Suprapubic skin (tissue), 4 donors: Measurements from ENCODE around the gene NAV3. TPM values are rescaled to one million over a fixed set of nuclear protein-coding genes. Genes with fewer than 3 reads are reported as not detected.

Experiments used
- DNase-seq, 2 donors: peaks; one replicate each; pipeline ENCODE4 v3.0.0-alpha.2; 2019; ENCODE audit warnings: low spot score in 2 of 2
- H3K27ac ChIP-seq: fragments of 200-600 bp; sonication (generic); one replicate; pipeline ENCODE4 v1.5.1; 2019
- H3K27me3 ChIP-seq: fragments of 200-600 bp; sonication (generic); one replicate; pipeline ENCODE4 v1.5.1; 2019
- H3K36me3 ChIP-seq: fragments of 200-600 bp; sonication (generic); one replicate; pipeline ENCODE4 v1.5.1; 2019
- H3K4me1 ChIP-seq: fragments of 200-600 bp; sonication (generic); one replicate; pipeline ENCODE4 v1.5.1; 2019
- H3K4me3 ChIP-seq: fragments of 200-600 bp; sonication (generic); one replicate; pipeline ENCODE4 v1.5.1; 2019; ENCODE audit warnings: mild to moderate bottlenecking
- H3K9me3 ChIP-seq: fragments of 200-600 bp; sonication (generic); one replicate; pipeline ENCODE4 v1.5.1; 2019
- CTCF ChIP-seq, 2 donors: fragments of 200-600 bp in 1 of 2; fragments of 450-650 bp in 1 of 2; sonication (generic) in 1 of 2; IDR thresholded peaks; one replicate each; pipeline ENCODE4 v1.5.1; 2016 to 2019; ENCODE audit warnings: antibody characterized with exemption in 2 of 2, mild to moderate bottlenecking in 1 of 2, moderate library complexity in 1 of 2
- EP300 ChIP-seq: sonication (generic); formaldehyde crosslinking; IDR thresholded peaks from one replicate; pipeline ENCODE4 v1.6.1; 2017; ENCODE audit warnings: antibody characterized with exemption
- POLR2A ChIP-seq, 2 donors: fragments of 450-650 bp; IDR thresholded peaks; one replicate each; pipeline ENCODE4 v1.6.1; 2017; ENCODE audit warnings: antibody characterized with exemption in 2 of 2, mild to moderate bottlenecking in 2 of 2, moderate library complexity in 2 of 2
- POLR2AphosphoS5 ChIP-seq, 3 donors: sonication (generic); formaldehyde crosslinking; IDR thresholded peaks; one replicate each; pipeline ENCODE4 v1.6.1; 2017; ENCODE audit warnings: antibody characterized with exemption in 3 of 3
- WGBS: methylation state at CpG from one replicate; pipeline ENCODE4 v1.1.5; 2018; 5-methylcytosine and 5-hydroxymethylcytosine counted together
- total RNA-seq, 4 donors: library from RNA; depleted of rRNA; stranded (reverse); fragments of >200 nt; gene quantifications; one replicate each; pipeline ENCODE4 v1.1.0, GENCODE V29; 2016

The NAV3 gene
- total RNA-seq, 4 donors from 2014 or later = 11.7 to 20.9 (median 15.7) TPM

GRCh38 chr12:78171061-78171460, 340.4 kb downstream of the NAV3 start:
- H3K4me3 ChIP-seq = no peak overlapping the region
- WGBS = 74% methylated on average over 1 of the region's 1 CpG
- no peak for DNase-seq

GRCh38 chr12:78176643-78177042, 345.9 kb downstream of the NAV3 start:
- no peak for TF ChIP-seq POLR2AphosphoS5 (IDR thresholded peaks at IDR 0.05)
- H3K9me3 ChIP-seq = no peaks in the 10 kb centered on the region
- H3K36me3 ChIP-seq = no peaks in the 10 kb centered on the region
- H3K27ac ChIP-seq = no peak overlapping the region
- no peak overlapping the region for H3K4me3 ChIP-seq
- 89% methylated on average over 4 of the region's 4 CpGs for WGBS
- no peaks in the 10 kb centered on the region for H3K27me3 ChIP-seq
- DNase-seq = no peak
- no peaks in the 10 kb centered on the region for H3K4me1 ChIP-seq

More at GRCh38 chr12:78171061-78171460, 340.4 kb downstream of the NAV3 start:
- Histone ChIP-seq H3K9me3 (no peaks in the 10 kb centered on the region), H3K36me3 (no peaks in the 10 kb centered on the region), H3K27me3 (no peaks in the 10 kb centered on the region), H3K27ac (no peak overlapping the region), H3K4me1 (no peaks in the 10 kb centered on the region)
- TF ChIP-seq CTCF (IDR thresholded peaks at IDR 0.05) (no peak), POLR2A (IDR thresholded peaks at IDR 0.05) (no peak), EP300 (no peak)

- H3K27ac ChIP-seq = no peak overlapping the region
- H3K27me3 ChIP-seq = no peaks in the 10 kb centered on the region
- DNase-seq = no peak
- WGBS = 97% methylated on average over 3 of the region's 3 CpGs
- H3K36me3 ChIP-seq = no peaks in the 10 kb centered on the region
- H3K9me3 ChIP-seq = no peaks in the 10 kb centered on the region
- H3K4me1 ChIP-seq = no peaks in the 10 kb centered on the region
- no peak overlapping the region for H3K4me3 ChIP-seq
- no peak for TF ChIP-seq EP300
- no peak for TF ChIP-seq POLR2AphosphoS5 (IDR thresholded peaks at IDR 0.05)
- no peak for TF ChIP-seq POLR2A (IDR thresholded peaks at IDR 0.05)
- TF ChIP-seq CTCF (IDR thresholded peaks at IDR 0.05) = no peak
Measured at GRCh38 chr12:78177298-78177697, 346.6 kb downstream of the NAV3 start.

GRCh38 chr12:78179346-78179745, 348.7 kb downstream of the NAV3 start:
- Histone ChIP-seq H3K4me1 (no peaks in the 10 kb centered on the region), H3K4me3 (no peak overlapping the region), H3K27me3 (no peaks in the 10 kb centered on the region), H3K9me3 (no peaks in the 10 kb centered on the region), H3K27ac (no peak overlapping the region), H3K36me3 (no peaks in the 10 kb centered on the region)
- no peak for DNase-seq
- no peak for TF ChIP-seq POLR2A (IDR thresholded peaks at IDR 0.05)
- TF ChIP-seq POLR2AphosphoS5 (IDR thresholded peaks at IDR 0.05) = no peak
- TF ChIP-seq CTCF (IDR thresholded peaks at IDR 0.05) = no peak
- no peak for TF ChIP-seq EP300
- whole genome bisulfite sequencing = 74% methylated on average over 6 of the region's 6 CpGs

- DNase-seq = no peak
- WGBS = 59% methylated on average over 3 of the region's 3 CpGs
- TF ChIP-seq EP300 = no peak
- H3K4me1 ChIP-seq = no peaks in the 10 kb centered on the region
- H3K9me3 ChIP-seq = no peaks in the 10 kb centered on the region
- H3K4me3 ChIP-seq = no peak overlapping the region
- H3K27me3 ChIP-seq = no peaks in the 10 kb centered on the region
- H3K27ac ChIP-seq = no peak overlapping the region
- no peaks in the 10 kb centered on the region for H3K36me3 ChIP-seq
Measured at GRCh38 chr12:78181544-78182162, 351.0 kb downstream of the NAV3 start.

GRCh38 chr12:78183824-78184223, 353.1 kb downstream of the NAV3 start:
- Histone ChIP-seq H3K36me3 (no peaks in the 10 kb centered on the region), H3K4me3 (no peak overlapping the region), H3K27ac (no peak overlapping the region), H3K27me3 (no peaks in the 10 kb centered on the region), H3K4me1 (no peaks in the 10 kb centered on the region), H3K9me3 (no peaks in the 10 kb centered on the region)
- no peak for DNase-seq
- TF ChIP-seq CTCF (IDR thresholded peaks at IDR 0.05) (no peak), POLR2AphosphoS5 (IDR thresholded peaks at IDR 0.05) (no peak), POLR2A (IDR thresholded peaks at IDR 0.05) (no peak), EP300 (no peak)
